SK-N-SH (cell line): Measurements from ENCODE around the gene HAUS8. TPM values are rescaled to one million over a fixed set of nuclear protein-coding genes. Genes with fewer than 3 reads are reported as not detected.

Experiments
- CTCF ChIA-PET: fragments of 300-600, 350-600 bp; formaldehyde crosslinking; extraction: SDS; loops from one replicate; lab custom pipeline; 2021; lab: Yijun Ruan, JAX
- POLR2A ChIA-PET: fragments of 350-600 bp; sonication (Branson Sonifier 250); formaldehyde crosslinking; extraction: SDS; loops from one replicate; lab custom pipeline; 2020; ENCODE audit warnings: antibody characterized with exemption, inconsistent platforms; lab: Yijun Ruan, JAX
- DNase-seq: peaks from one replicate; pipeline ENCODE4 v3.0.0; 2012
- H2AFZ ChIP-seq: fragments of 200-600 bp; sonication (generic); 2 replicates; pipeline ENCODE4 v1.8.1; 2016; ENCODE audit warnings: antibody characterized with exemption, mild to moderate bottlenecking, low read depth
- H3F3A ChIP-seq: fragments of 200-600 bp; sonication (generic); replicated peaks from 2 replicates; pipeline ENCODE3; 2016; ENCODE audit warnings: antibody characterized with exemption, mild to moderate bottlenecking; ENCODE audit not compliant: insufficient read depth
- H3K27ac ChIP-seq, 2 experiments: fragments of 200-500 bp in 1 of 2; fragments of 200-600 bp in 1 of 2; sonication (Bioruptor generic) in 1 of 2; sonication (generic), shearing (Covaris generic) in 1 of 2; 2 replicates each; pipeline versions ENCODE4 v1.5.1 to v1.6.1; 2014 to 2016; ENCODE audit warnings: low read depth in 2 of 2, inconsistent platforms in 1 of 2, low read length in 1 of 2, mild to moderate bottlenecking in 1 of 2, mixed read lengths in 1 of 2
- H3K27me3 ChIP-seq: fragments of 200-600 bp; sonication (generic), shearing (Covaris generic); 2 replicates; pipeline ENCODE4 v1.6.1; 2016; ENCODE audit warnings: mixed run types; ENCODE audit not compliant: insufficient read depth
- H3K36me3 ChIP-seq, 2 experiments: fragments of 200-500 bp in 1 of 2; fragments of 200-600 bp in 1 of 2; sonication (Bioruptor generic) in 1 of 2; sonication (generic) in 1 of 2; replicated peaks in 1 of 2; 2 replicates each; pipeline versions ENCODE3 to v1.5.1; 2014 to 2016; ENCODE audit warnings: low read length in 1 of 2, mild to moderate bottlenecking in 1 of 2; ENCODE audit not compliant: insufficient read depth in 2 of 2, control insufficient read depth in 1 of 2
- H3K4me1 ChIP-seq, 2 experiments: fragments of 200-500 bp in 1 of 2; fragments of 200-600 bp in 1 of 2; sonication (Bioruptor generic) in 1 of 2; sonication (generic), shearing (Covaris generic) in 1 of 2; 2 replicates each; pipeline versions ENCODE4 v1.5.1 to v1.6.1; 2014 to 2016; ENCODE audit warnings: low read depth in 1 of 2, low read length in 1 of 2, mixed run types in 1 of 2; ENCODE audit not compliant: insufficient read depth in 2 of 2, control insufficient read depth in 1 of 2
- H3K4me2 ChIP-seq: fragments of 200-600 bp; sonication (generic), shearing (Covaris generic); 2 replicates; pipeline ENCODE4 v1.6.1; 2017; ENCODE audit warnings: mixed run types
- H3K4me3 ChIP-seq, 2 experiments: fragments of 200-500 bp in 1 of 2; fragments of 200-600 bp in 1 of 2; sonication (Bioruptor generic) in 1 of 2; sonication (generic), shearing (Covaris generic) in 1 of 2; 2 replicates each; pipeline versions ENCODE4 v1.5.1 to v1.8.1; 2014 to 2016; ENCODE audit warnings: low read depth in 2 of 2, inconsistent platforms in 1 of 2, low read length in 1 of 2, mild to moderate bottlenecking in 1 of 2, mixed read lengths in 1 of 2, moderate library complexity in 1 of 2
- H3K79me2 ChIP-seq: fragments of 200-600 bp; sonication (generic); 2 replicates; pipeline ENCODE4 v1.8.1; 2017; ENCODE audit warnings: mild to moderate bottlenecking; ENCODE audit not compliant: insufficient read depth
- H3K9ac ChIP-seq: fragments of 200-600 bp; sonication (generic); 2 replicates; pipeline ENCODE4 v1.6.1; 2017; ENCODE audit warnings: mixed run types
- H3K9me2 ChIP-seq: fragments of 200-600 bp; sonication (generic); 2 replicates; pipeline ENCODE4 v1.6.1; 2017; ENCODE audit warnings: mixed run types
- H3K9me3 ChIP-seq: fragments of 200-600 bp; sonication (generic); 2 replicates; pipeline ENCODE4 v1.6.1; 2017; ENCODE audit warnings: mixed run types, mild to moderate bottlenecking, moderate library complexity
- H4K20me1 ChIP-seq: fragments of 200-600 bp; sonication (generic); 2 replicates; pipeline ENCODE4 v1.6.1; 2017; ENCODE audit warnings: mild to moderate bottlenecking, mixed run types; ENCODE audit not compliant: insufficient read depth
- CHD2 ChIP-seq: fragments of 150-350 bp; IDR thresholded peaks from 2 replicates; pipeline ENCODE4 v1.6.1; 2018; ENCODE audit warnings: low read length; ENCODE audit not compliant: partially characterized antibody
- CTCF ChIP-seq: fragments of 200-600 bp; sonication (generic); IDR thresholded peaks from 2 replicates; pipeline ENCODE4 v1.6.1; 2017; ENCODE audit warnings: antibody characterized with exemption, mild to moderate bottlenecking, moderate library complexity
- ELF1 ChIP-seq: IDR thresholded peaks from 2 replicates; pipeline ENCODE4 v1.4.0; 2012
- EP300 ChIP-seq, 2 experiments: IDR thresholded peaks; 2 replicates each; pipeline versions ENCODE4 v1.4.0 to v1.6.1; 2012; ENCODE audit warnings: borderline replicate concordance in 1 of 2, low read depth in 1 of 2, low read length in 1 of 2
- GABPA ChIP-seq: IDR thresholded peaks from 2 replicates; pipeline ENCODE4 v1.4.0; 2012; ENCODE audit warnings: low read depth, mild to moderate bottlenecking
- GATA2 ChIP-seq: sonication (generic); formaldehyde crosslinking; IDR thresholded peaks from 2 replicates; pipeline ENCODE4 v1.5.0; 2020; ENCODE audit warnings: mild to moderate bottlenecking, missing genetic modification reagents
- MAX ChIP-seq: IDR thresholded peaks from 2 replicates; pipeline ENCODE4 v1.4.0; 2012; ENCODE audit warnings: low read depth
- MEF2A ChIP-seq: IDR thresholded peaks from 2 replicates; pipeline ENCODE4 v1.4.0; 2012; ENCODE audit warnings: low read depth, borderline replicate concordance
- NRF1 ChIP-seq: IDR thresholded peaks from 2 replicates; pipeline ENCODE4 v1.6.1; 2012; ENCODE audit warnings: low read depth, mild to moderate bottlenecking, low read length
- PBX3 ChIP-seq: IDR thresholded peaks from 2 replicates; pipeline ENCODE4; 2012
- RCOR1 ChIP-seq: fragments of 150-350 bp; IDR thresholded peaks from 2 replicates; pipeline ENCODE4 v1.6.1; 2017; ENCODE audit warnings: antibody characterized with exemption, low read length
- REST ChIP-seq: IDR thresholded peaks from 2 replicates; pipeline ENCODE4 v1.6.1; 2012; ENCODE audit warnings: mild to moderate bottlenecking, low read depth, low read length, moderate library complexity
- RFX5 ChIP-seq: IDR thresholded peaks from 2 replicates; pipeline ENCODE4 v1.6.1; 2012; ENCODE audit warnings: mild to moderate bottlenecking, improper control_type of control experiment, low read length
- YY1 ChIP-seq: IDR thresholded peaks from 2 replicates; pipeline ENCODE4 v1.4.0; 2012; ENCODE audit warnings: low read depth, mild to moderate bottlenecking
- ZBTB33 ChIP-seq: IDR thresholded peaks from 2 replicates; pipeline ENCODE4 v1.4.0; 2012; ENCODE audit warnings: low read depth, borderline replicate concordance
- WGBS: methylation state at CpG from one replicate; pipeline ENCODE4 v1.1.6; 2017; ENCODE audit warnings: low lambda C conversion rate; 5-methylcytosine and 5-hydroxymethylcytosine counted together
- polyA plus RNA-seq, 3 experiments: library from polyadenylated mRNA; depleted of rRNA; stranded (reverse); fragments of >200 nt; gene quantifications; 2 replicates each; pipeline ENCODE4 v1.2.3, GENCODE V29; 2012

HAUS8 gene
- polyA plus RNA-seq, 1 of the 3 experiments (the other 2 are of a cell fraction) = 9.6 TPM

GRCh38 chr19:17070912-17071311, 4.3 kb downstream of the HAUS8 start:
- Histone ChIP-seq H3F3A (peaks cover 11% of the 10 kb centered on the region), H3K27ac (no peak overlapping the region), H3K4me1 (peaks cover 0 to 9% of the 10 kb centered on the region in 2 experiments; a peak in 1 of 4 replicates), H3K4me2 (no peak overlapping the region), H3K9me2 (no peaks in the 10 kb centered on the region), H2AFZ (no peak overlapping the region), H3K4me3 (no peak overlapping the region), H4K20me1 (no peaks in the 10 kb centered on the region), H3K9me3 (no peaks in the 10 kb centered on the region), H3K36me3 (no peaks in the 10 kb centered on the region), H3K9ac (no peak overlapping the region), H3K79me2 (peaks cover 38% of the 10 kb centered on the region), H3K27me3 (no peaks in the 10 kb centered on the region)
- no peak for DNase-seq
- ChIA-PET POLR2A (interaction anchor here (1.4 kb wide), 1 partner anchor 145 kb away, joined by 3 read pairs; no protein-coding TSS in a partner anchor), CTCF (interaction anchor here (0.6 to 4.0 kb wide), 4 partner anchors 76 to 234 kb away, joined by 3 to 32 read pairs (median 3); partner anchors contain the start of genes ANKLE1 and MRPL34)
- WGBS = 89% methylated on average over 6 of the region's 7 CpGs
- TF ChIP-seq ELF1 = no peak
- no peak for TF ChIP-seq RCOR1
- TF ChIP-seq EP300 (IDR thresholded peaks at IDR 0.05; ENCODE audit: borderline replicate concordance in 1 of 2, low read depth in 1 of 2, low read length in 1 of 2) = no peak
- TF ChIP-seq RFX5 = no peak
- no peak for TF ChIP-seq NRF1
- TF ChIP-seq MAX = no peak
- no peak for TF ChIP-seq GABPA
- no peak for TF ChIP-seq CTCF
- no peak for TF ChIP-seq ZBTB33
- TF ChIP-seq CHD2 = no peak
- no peak for TF ChIP-seq MEF2A
- no peak for TF ChIP-seq PBX3

- no peak overlapping the region for H3K27ac ChIP-seq
- H3K9ac ChIP-seq = no peak overlapping the region
- H3K36me3 ChIP-seq = no peaks in the 10 kb centered on the region
- no peaks in the 10 kb centered on the region for H3K9me2 ChIP-seq
- ChIA-PET POLR2A (interaction anchor here (1.4 kb wide), 1 partner anchor 145 kb away, joined by 3 read pairs; no protein-coding TSS in a partner anchor), CTCF (interaction anchor here (1.1 to 4.0 kb wide), 3 partner anchors 8 to 212 kb away, joined by 3 to 32 read pairs (median 5); partner anchors contain the start of gene ANKLE1)
- no peak overlapping the region for H3K4me2 ChIP-seq
- peaks cover 0 to 9% of the 10 kb centered on the region in 2 experiments; a peak in 1 of 4 replicates for H3K4me1 ChIP-seq
- H3K9me3 ChIP-seq = no peaks in the 10 kb centered on the region
- H3F3A ChIP-seq = peaks cover 11% of the 10 kb centered on the region
- peaks cover 38% of the 10 kb centered on the region for H3K79me2 ChIP-seq
- no peak overlapping the region for H3K4me3 ChIP-seq
- no peak overlapping the region for H2AFZ ChIP-seq
- 99% methylated on average over 12 of the region's 12 CpGs for WGBS
- H3K27me3 ChIP-seq = no peaks in the 10 kb centered on the region
- no peaks in the 10 kb centered on the region for H4K20me1 ChIP-seq
- no peak for DNase-seq
- no peak for TF ChIP-seq GATA2
- no peak for TF ChIP-seq CTCF
- TF ChIP-seq REST = no peak
- no peak for TF ChIP-seq YY1
Observed at GRCh38 chr19:17070421-17070820, 4.8 kb downstream of the HAUS8 start.
